ENCODE results near the gene CNTNAP2. TPM values are rescaled to one million over a fixed set of nuclear protein-coding genes. Genes with fewer than 3 reads are reported as not detected.

The CNTNAP2 gene
- total and polyA plus RNA-seq, 2 of the 13 experiments (the other 11 are each of a cell fraction or from before 2014, with no cell fraction given) = 0.40 to 0.42 TPM

DNA sequence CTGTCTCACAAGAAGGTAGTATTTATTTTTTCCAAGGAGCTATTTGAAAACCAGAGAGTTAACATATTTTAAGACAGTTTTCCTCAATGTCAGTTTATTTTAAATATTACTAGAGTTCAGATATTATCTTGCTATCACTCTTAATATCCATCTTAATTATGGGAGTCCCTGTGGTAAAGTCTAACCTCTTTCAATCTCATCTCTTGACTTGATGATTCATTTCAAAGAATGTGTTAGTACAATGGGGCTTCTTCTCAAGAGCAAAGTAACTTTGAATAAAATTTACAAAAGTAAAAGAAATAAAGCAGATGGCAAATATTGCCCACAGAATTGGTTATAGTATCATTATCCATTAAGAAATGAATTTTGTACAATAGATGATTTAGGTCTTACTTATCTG, 1742.9 kb downstream of the CNTNAP2 start (continued):
- TF ChIP-seq, protein P1, sequence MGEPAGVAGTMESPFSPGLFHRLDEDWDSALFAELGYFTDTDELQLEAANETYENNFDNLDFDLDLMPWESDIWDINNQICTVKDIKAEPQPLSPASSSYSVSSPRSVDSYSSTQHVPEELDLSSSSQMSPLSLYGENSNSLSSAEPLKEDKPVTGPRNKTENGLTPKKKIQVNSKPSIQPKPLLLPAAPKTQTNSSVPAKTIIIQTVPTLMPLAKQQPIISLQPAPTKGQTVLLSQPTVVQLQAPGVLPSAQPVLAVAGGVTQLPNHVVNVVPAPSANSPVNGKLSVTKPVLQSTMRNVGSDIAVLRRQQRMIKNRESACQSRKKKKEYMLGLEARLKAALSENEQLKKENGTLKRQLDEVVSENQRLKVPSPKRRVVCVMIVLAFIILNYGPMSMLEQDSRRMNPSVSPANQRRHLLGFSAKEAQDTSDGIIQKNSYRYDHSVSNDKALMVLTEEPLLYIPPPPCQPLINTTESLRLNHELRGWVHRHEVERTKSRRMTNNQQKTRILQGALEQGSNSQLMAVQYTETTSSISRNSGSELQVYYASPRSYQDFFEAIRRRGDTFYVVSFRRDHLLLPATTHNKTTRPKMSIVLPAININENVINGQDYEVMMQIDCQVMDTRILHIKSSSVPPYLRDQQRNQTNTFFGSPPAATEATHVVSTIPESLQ (CRISPR knock-in tag; conservative IDR thresholded peaks at IDR 0.05) = no peak

- no TSS peak for BruUV-seq (replicated peaks)
- no peak overlapping the region for H3K27ac ChIP-seq (ENCODE audit: extremely low read length, insufficient read depth, low read length)
- H3K4me1 ChIP-seq (ENCODE audit: insufficient read depth, low read length) = no peaks in the 10 kb centered on the region
- POLR2A ChIA-PET = no interaction called here
- in situ Hi-C loops (cut with HindIII; ENCODE audit: extremely low pct_ligation_motif_present, low pct_unique_long_range_greater_than_20kb) = no loop called here
- TF ChIP-seq MAFK (conservative IDR thresholded peaks at IDR 0.05 in 1 of 2, IDR thresholded peaks at IDR 0.05 in 1 of 2; ENCODE audit: low read length in 2 of 2) = no peak
- TF ChIP-seq ZSCAN21 (CRISPR knock-in tag; IDR thresholded peaks at IDR 0.05; ENCODE audit: borderline replicate concordance) = no peak
- TF ChIP-seq SRSF4 (IDR thresholded peaks at IDR 0.05; ENCODE audit: low read depth, low read length, poor library complexity, severe bottlenecking) = no peak
- TF ChIP-seq ZNF766 (CRISPR knock-in tag; IDR thresholded peaks at IDR 0.05; ENCODE audit: borderline replicate concordance) = no peak
- TF ChIP-seq, protein P2, sequence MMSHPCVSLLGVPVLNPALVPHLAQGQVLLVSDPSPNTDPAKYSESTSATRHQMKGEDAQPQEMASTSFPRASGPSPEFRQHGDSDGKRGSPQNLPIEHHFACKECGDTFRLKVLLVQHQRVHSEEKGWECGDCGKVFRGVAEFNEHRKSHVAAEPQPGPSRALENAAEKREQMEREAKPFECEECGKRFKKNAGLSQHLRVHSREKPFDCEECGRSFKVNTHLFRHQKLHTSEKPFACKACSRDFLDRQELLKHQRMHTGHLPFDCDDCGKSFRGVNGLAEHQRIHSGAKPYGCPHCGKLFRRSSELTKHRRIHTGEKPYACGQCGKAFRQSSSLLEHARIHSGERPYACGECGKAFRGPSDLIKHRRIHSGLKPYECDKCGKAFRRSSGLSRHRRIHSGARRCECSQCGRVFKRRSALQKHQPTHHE (CRISPR knock-in tag; IDR thresholded peaks at IDR 0.05; ENCODE audit: borderline replicate concordance) = no peak
- no peak for TF ChIP-seq KAT7 (CRISPR knock-in tag; IDR thresholded peaks at IDR 0.05; ENCODE audit: borderline replicate concordance)
- TF ChIP-seq RAD21 (CRISPR knock-in tag; IDR thresholded peaks at IDR 0.05) = no peak
- TF ChIP-seq ZNF720 (CRISPR knock-in tag; IDR thresholded peaks at IDR 0.05) = no peak
- no peak for TF ChIP-seq NFKBIZ (CRISPR knock-in tag; IDR thresholded peaks at IDR 0.05)
- TF ChIP-seq RFX1 (IDR thresholded peaks at IDR 0.05) = no peak
- no peak for TF ChIP-seq RFXAP (CRISPR knock-in tag; IDR thresholded peaks at IDR 0.05; ENCODE audit: borderline replicate concordance)
- TF ChIP-seq CAMTA2 (CRISPR knock-in tag; IDR thresholded peaks at IDR 0.05; ENCODE audit: borderline replicate concordance) = no peak
- no peak for TF ChIP-seq CENPX (CRISPR knock-in tag; IDR thresholded peaks at IDR 0.05)
- TF ChIP-seq TBL1XR1 (IDR thresholded peaks at IDR 0.05; ENCODE audit: borderline replicate concordance, low read length, partially characterized antibody) = no peak
- TF ChIP-seq HOXA9 (CRISPR knock-in tag; IDR thresholded peaks at IDR 0.05; ENCODE audit: borderline replicate concordance) = no peak
- TF ChIP-seq SNAPC5 (CRISPR knock-in tag; IDR thresholded peaks at IDR 0.05; ENCODE audit: borderline replicate concordance) = no peak
- TF ChIP-seq MATR3 (CRISPR knock-in tag; IDR thresholded peaks at IDR 0.05) = no peak
- H3K4me2 ChIP-seq (ENCODE audit: low read depth, low read length) = no peak overlapping the region
- no peak overlapping the region for H2AFZ ChIP-seq (ENCODE audit: low read length)
- no peaks in the 10 kb centered on the region for H4K20me1 ChIP-seq (ENCODE audit: insufficient read depth, low read length)
- intact Hi-C loops (cut with micrococcal nuclease; ENCODE audit: unreplicated experiment) = no loop called here
- no peaks in the 10 kb centered on the region for H3K9me3 ChIP-seq (ENCODE audit: low read length)
- CTCF ChIA-PET (ENCODE audit: low intra/inter-chr PET ratio, low total read pairs) = no interaction called here
- H3K79me2 ChIP-seq (ENCODE audit: insufficient read depth, low read length) = no peaks in the 10 kb centered on the region
- H3K27me3 ChIP-seq (ENCODE audit: control insufficient read depth in 1 of 2, insufficient read depth in 2 of 2, low read length in 2 of 2) = no peaks in the 10 kb centered on the region
- FAIRE-seq (no peak), DNase-seq (ENCODE audit: low spot score) (no peak), ATAC-seq (no peak)
- H3K9ac ChIP-seq (ENCODE audit: insufficient read depth, low read depth, low read length) = no peak overlapping the region
- 0% methylated on average over 1 of the region's 1 CpG for WGBS (ENCODE audit: low lambda C conversion rate)
- H3K36me3 ChIP-seq (replicated peaks in 1 of 2; ENCODE audit: control insufficient read depth in 1 of 2, insufficient read depth in 2 of 2, low read length in 2 of 2) = no peaks in the 10 kb centered on the region
- H3K4me3 ChIP-seq (replicated peaks in 1 of 3; ENCODE audit: insufficient read depth in 1 of 3, low read depth in 2 of 3, low read length in 3 of 3) = no peak overlapping the region
Measured at GRCh38 chr7:147861058-147861716, 1744.6 kb downstream of the CNTNAP2 start.
